ENCODE data around the gene RHBDF2.
"Not testable (repeated sequence)": the region's sequence is repeated elsewhere in the genome, so short reads cannot be mapped to it uniquely, and the experiment has no call there.

RHBDF2 gene

GRCh38 chr17:76538281-76538931, 37.2 kb upstream of the RHBDF2 start:
- no peak for DNase-seq (ENCODE audit: extremely low read depth in 1 of 2, low read depth in 1 of 2)

- DNase-seq (ENCODE audit: extremely low read depth in 1 of 2, low read depth in 1 of 2) = no peak
Observed at GRCh38 chr17:76537578-76538280, 36.5 kb upstream of the RHBDF2 start, which contains the start of gene CYGB. Gene CYGB, minus strand, starts transcription at chr17:76537709. Its CDS starts 167 bp downstream, at chr17:76537542.

- DNase-seq (ENCODE audit: extremely low read depth in 1 of 2, low read depth in 1 of 2) = no peak
Observed at GRCh38 chr17:76537288-76537577, 36.0 kb upstream of the RHBDF2 start.

GRCh38 chr17:76536511-76537287, 35.5 kb upstream of the RHBDF2 start:
- DNase-seq (ENCODE audit: extremely low read depth in 1 of 2, low read depth in 1 of 2) = no peak

GRCh38 chr17:76535788-76536510, 34.7 kb upstream of the RHBDF2 start:
- DNase-seq (ENCODE audit: extremely low read depth in 1 of 2, low read depth in 1 of 2) = no peak

GRCh38 chr17:76534831-76535732, 33.9 kb upstream of the RHBDF2 start:
- DNase-seq (ENCODE audit: extremely low read depth in 1 of 2, low read depth in 1 of 2) = no peak

- not testable (repeated sequence) for DNase-seq (ENCODE audit: extremely low read depth in 1 of 2, low read depth in 1 of 2)
Observed at GRCh38 chr17:76533640-76534359, 32.6 kb upstream of the RHBDF2 start.

- DNase-seq (ENCODE audit: extremely low read depth in 1 of 2, low read depth in 1 of 2) = no peak
Observed at GRCh38 chr17:76532072-76532651, 30.9 kb upstream of the RHBDF2 start.

GRCh38 chr17:76531486-76532038, 30.3 kb upstream of the RHBDF2 start:
- no peak for DNase-seq (ENCODE audit: extremely low read depth in 1 of 2, low read depth in 1 of 2)

GRCh38 chr17:76530811-76531485, 29.7 kb upstream of the RHBDF2 start:
- no peak for DNase-seq (ENCODE audit: extremely low read depth in 1 of 2, low read depth in 1 of 2)

GRCh38 chr17:76530095-76530723, 29.0 kb upstream of the RHBDF2 start:
- DNase-seq (ENCODE audit: extremely low read depth in 1 of 2, low read depth in 1 of 2) = no peak

- DNase-seq (ENCODE audit: extremely low read depth in 1 of 2, low read depth in 1 of 2) = no peak
Observed at GRCh38 chr17:76529224-76530094, 28.2 kb upstream of the RHBDF2 start.

- DNase-seq (ENCODE audit: extremely low read depth in 1 of 2, low read depth in 1 of 2) = no peak
Observed at GRCh38 chr17:76528528-76529223, 27.5 kb upstream of the RHBDF2 start.

GRCh38 chr17:76528156-76528527, 26.9 kb upstream of the RHBDF2 start:
- no peak for DNase-seq (ENCODE audit: extremely low read depth in 1 of 2, low read depth in 1 of 2)

- no peak for DNase-seq (ENCODE audit: extremely low read depth in 1 of 2, low read depth in 1 of 2)
Observed at GRCh38 chr17:76527430-76528111, 26.3 kb upstream of the RHBDF2 start.

GRCh38 chr17:76527016-76527415, 25.8 kb upstream of the RHBDF2 start:
- not testable (repeated sequence) for DNase-seq (ENCODE audit: extremely low read depth in 1 of 2, low read depth in 1 of 2)

Data from stimulated activated CD8-positive, alpha-beta memory T cell treated with anti-CD3 and anti-CD28 coated beads, Interleukin-7, amount 100 ng/mL, for 48 hours (primary cell).